NCI-H2029 treated with DMSO at 0.1 percent for 48 hours (cell line): ENCODE measurements around the gene PRICKLE2.

Experiments
- DNase-seq: peaks from one replicate; lab custom pipeline; 2025; lab: John Stamatoyannopoulos, UW

The PRICKLE2 gene

DNA sequence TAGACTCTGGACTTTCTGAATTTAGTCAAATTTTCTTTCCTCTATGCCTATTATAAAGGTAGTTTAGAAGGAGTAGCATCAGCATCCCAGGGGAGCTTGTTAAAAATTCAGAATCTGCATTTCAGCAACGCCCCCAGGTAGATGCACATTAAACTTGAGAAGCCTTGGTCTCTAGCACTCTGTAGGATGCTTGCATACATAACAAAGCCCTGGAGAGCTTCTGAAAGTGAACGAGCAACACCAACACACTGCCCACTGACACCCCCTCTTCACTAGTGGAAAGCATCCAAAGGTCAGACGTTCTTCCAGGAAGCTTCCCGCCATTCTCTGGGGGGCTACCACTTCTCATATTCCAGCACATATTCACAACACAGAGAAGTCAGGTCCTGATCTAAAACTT is 6.5 kb downstream of the PRICKLE2 start:
- no peak for DNase-seq

DNA sequence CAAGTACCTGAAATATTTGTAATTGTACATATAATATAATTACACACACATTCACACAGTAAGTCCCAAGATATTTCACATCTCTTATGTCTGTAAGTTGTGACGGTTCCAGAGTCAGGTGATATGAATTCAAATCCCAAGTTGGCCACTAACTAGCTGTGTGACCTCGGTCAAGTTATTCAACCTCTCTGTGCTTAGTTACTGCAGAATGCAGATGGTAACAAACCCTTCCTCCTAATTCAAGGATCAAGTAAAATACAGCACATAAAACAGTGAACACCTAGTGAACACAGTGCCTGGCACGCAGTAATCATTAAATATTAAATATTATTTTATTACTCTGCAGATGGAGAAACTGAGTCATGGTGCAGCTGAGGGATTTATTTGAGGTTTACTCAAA is 6.9 kb downstream of the PRICKLE2 start:
- DNase-seq = no peak

DNA sequence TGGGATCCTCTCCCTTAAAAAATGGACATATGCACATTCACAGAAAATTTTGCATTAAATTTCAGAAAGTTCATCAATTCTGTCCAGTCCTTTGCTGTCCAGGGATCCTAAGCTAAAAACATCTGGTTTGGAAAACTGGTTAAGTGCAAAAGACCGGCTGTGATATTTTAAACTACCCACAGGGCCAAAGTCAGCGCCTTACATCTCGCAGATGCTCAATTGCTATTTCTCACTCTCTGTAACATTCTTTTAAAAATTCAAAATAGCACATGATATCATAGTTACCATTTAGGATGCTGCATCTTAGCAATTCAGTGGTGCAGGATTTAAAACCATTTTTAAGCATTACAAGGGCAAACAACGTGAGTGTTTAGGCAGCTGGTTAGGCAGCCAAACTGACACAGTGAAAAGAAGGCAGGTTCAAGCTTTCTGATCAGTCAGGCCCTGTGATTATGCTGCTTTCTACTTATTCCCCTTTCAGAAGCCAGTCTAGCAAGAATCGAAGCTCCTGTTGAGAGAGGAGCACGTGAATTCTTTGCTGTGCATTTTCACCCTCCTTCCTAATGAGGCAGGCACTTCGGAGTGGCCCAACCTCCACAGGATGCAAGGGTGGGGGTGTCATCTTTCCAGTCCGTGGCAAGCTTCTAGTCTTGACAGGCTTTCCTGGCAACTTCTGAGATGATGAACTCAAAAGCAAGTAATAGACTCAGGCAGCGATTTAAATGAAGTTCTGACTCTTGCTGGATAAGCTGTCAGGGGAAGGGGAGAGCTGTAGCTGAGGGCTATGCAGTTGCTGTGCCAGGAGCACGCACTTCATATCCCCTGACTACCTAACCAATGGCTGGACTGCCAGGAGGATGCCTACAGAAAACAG is 8.8 kb downstream of the PRICKLE2 start:
- DNase-seq = no peak

DNA sequence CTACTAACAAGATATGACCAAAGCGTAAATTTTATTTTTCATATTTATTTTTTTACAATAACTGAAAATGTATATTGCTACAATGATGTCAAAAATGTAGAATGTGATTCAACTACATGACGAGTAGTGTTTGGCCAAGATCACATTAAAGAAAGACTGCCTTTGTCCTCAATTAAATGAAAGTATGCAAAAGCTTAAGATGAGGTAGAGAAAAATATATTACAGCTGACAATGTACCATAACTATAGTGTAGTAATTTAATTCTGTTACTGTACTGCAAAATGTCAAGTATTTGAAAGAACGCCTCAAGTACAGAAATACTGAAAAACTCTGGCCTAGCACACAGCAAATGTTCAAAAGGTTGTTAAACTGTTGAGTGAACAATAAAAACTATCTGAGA is 9.7 kb downstream of the PRICKLE2 start:
- no peak for DNase-seq

DNA sequence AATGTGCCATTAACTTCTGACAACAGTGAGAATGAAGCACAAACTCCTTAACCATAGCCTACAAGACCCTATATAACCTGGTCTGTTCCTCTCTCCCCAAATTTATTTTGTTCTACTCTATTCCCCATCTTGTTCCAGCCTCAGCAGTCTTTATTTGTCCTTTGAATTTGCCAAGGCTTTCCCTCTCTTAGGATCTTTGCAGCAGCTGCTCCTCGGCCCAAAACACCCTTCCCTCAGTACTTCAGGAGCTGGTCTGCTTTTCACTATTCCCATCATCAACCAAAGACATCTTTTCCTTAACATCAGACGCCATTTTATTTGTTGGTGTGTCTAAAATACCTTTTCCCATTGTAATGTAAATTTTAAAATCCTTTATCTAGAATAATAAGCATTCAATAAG is 10.2 kb downstream of the PRICKLE2 start:
- no peak for DNase-seq

DNA sequence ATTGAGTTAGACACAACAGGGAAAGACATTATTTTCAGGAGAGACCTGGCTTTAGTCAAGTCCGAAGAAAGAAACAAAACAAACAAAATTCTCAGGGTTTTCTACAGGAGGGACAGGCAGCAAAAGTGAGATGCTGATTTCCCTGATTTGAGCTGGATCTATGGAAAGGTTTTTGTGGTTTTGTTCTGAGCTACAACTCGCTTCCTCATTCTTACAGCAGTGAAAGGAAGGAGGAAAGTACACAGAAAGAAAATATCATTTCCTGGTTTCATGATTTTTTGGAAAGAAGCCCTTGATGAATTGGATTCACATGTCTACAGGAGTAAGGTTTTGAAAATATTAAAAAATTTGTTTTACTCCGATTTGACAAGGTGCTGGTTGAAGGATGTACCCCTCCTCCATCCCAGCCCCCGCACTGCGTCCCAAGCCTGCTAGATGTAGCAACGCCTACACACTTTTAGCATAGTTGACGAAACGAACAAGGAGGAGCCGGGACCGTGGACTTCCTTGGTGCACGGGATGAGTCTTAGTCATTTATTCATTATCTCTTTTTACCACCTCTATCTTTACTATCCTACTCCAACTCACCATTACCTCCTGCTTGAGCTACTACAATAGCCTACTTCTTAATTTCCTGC is 10.8 kb downstream of the PRICKLE2 start:
- DNase-seq = no peak

DNA sequence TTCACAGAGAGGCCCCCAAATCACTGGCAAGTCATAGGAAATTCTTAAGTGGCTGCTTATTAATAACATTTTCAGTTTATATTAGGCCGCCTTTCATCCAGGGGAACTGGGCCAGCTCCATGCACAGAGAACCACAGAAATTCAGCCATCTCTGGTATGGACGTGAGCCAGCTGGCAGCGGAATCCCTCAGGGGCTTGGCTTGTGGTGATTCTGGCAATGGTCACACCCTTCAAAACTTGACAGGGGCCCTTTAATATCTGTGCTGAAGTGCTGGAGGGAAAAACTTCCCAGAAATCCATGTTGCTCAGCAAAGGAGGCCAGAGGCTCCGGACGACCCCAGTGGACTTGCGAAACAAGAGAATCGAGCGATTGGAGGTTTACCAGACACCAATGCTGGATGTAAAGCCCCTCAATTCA is 11.3 kb downstream of the PRICKLE2 start:
- no peak for DNase-seq

DNA sequence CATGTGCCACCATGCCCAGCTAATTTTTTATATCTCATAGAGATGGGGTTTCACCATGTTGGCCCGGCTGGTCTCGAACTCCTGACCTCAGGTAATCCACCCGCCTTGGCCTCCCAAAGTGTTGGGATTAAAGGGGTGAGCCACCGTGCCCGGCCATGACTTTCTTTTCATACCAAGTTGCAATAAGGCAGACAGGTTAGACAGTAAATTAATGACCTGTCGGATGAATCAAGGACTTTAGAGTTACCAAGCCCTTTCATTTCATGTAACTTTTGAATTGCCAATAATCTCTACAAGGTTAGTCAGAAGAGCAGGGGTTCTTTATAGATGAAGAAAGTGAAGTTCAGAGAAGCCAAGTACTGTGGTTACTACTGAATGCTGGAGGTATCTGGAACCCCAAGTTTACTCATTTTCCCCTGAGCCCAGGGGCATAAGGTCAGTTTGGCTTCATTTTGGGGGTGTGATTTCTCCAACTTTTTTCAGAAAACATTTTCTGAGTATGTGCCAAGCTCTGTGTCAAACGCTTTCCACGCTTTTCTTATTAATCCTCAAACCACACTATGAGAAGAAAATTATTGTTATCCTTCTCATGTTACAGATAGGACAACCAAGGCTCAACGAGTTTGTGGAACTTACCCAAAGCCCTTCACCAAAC is 11.9 kb downstream of the PRICKLE2 start:
- no peak for DNase-seq

DNA sequence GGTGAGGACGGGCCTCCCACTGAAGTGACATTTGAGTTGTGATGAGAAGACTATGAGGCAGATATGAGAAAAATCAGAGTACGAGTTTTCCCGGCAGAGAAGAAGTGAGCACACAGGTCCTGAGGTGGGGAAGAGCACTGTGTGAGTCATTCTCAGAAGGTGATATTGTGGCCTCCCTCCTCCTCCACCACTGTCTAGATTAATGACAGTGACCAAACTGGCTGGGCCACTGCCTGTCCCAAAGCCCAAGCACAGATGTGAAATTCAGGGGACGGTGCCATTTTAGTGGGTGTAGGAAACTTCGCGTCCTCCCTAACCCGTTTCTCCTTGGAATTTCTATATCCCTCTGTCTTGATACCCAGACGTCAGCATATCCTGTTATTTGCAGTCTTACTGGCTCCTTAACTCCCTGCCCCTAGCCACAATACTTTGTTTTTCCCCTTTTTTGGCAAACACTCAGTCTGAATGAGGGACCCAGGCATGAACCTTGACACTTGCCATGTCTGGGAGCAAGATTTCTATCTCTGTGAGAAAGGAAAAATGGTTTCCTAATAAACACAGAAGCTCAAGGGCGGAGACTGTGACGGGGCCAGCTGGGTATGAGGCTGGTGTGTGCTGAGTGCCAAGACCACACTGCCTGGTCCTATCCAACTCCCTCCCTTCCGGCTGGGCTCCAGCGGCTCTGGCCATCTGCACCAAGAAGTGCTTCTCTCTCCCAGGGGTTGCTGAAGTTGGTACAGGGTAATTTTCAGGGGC is 15.2 kb downstream of the PRICKLE2 start:
- no peak for DNase-seq

DNA sequence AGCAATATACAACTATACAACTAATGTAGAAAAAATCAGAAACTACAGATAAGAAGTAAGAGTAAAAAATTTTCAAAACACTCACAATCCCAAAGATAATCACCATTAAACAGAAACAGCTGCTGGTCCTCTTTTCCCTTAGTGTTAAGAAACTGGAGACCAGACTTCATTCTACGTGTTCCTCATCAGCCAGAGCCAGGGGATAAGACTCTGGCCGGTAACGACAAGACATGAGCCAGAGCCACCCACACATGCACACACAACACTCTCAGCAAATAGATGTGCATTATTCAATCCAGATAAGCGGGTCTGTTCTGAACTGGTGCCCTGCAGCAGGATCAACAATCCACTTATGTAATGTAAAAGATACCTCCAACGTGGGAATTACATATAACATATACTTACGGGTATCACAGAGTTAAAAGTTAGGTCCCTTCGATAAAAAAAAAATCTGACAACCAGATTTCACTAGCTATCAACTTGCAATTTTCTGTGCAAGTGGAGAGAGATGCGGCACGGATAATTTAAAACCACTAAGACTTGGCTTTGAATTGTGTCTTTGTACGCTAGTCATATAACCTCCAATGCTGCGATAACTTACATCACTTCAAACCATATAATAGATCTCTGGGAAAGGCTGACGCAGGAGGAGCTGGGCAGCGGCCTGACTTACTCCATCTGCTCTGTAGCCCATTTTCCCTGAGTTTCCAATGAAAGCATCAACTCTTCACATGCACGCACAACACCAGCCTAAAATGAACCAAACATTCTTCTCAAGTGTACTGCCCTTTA is 17.8 kb downstream of the PRICKLE2 start:
- no peak for DNase-seq

DNA sequence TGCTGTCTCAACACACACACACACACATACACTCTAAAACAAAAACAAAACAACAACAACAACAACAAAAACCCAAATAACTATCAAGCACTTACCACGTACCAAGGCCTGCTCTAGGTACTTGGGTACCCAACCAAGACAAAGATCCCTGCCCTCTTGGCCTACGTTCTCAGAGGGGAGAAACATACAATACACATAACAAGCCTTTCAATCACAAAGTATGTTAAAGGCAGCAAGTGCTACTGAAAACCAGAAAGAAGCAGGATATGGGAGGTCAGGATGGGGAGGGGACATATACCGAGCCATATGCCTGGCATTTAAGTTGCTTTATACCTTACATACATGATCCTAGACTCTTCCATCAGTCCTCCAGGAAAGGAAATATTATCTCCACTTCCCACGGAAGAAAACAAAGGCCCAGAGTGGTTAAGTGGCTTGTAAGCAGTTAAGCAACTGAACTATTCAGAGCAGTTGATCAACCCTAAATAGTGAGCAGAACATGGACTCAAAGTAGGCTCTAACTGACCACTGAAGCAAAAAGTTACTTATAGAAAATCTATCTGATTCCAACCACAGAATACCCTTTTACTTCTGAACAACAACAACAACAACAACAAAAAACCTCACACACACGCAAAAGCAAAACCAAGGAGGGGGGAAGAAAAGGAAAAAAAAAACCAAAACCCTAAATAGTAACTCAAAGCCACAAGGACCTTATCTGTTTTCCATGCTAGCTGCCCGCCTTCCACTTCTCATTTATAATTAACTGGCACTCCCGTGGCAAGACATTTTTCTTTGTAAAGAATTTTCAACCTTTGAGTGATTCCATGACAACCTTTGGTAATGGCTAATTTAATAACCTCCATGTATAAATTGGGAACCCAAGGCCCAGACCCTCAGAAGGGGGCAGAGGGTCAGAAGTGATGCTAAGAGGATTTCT is 21.0 kb downstream of the PRICKLE2 start:
- DNase-seq = no peak

DNA sequence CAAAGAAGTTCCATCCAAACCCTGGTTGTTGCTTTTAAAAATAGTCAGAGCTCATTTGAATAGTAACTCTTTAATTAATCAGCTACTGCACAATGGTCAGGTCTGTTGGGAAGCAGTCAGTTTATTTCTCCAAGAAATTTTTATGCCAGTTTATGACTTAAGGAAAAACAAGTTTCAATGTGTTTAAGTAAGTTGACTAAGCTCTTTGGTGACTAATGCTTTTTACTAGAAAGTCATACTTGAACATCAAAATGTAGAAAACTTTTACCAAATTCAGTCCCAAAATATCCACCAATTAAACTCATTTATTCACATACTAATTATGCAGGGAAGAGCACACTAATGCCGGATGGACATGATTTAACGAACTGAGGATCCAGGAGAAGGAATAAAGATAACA is 22.1 kb downstream of the PRICKLE2 start:
- no peak for DNase-seq

DNA sequence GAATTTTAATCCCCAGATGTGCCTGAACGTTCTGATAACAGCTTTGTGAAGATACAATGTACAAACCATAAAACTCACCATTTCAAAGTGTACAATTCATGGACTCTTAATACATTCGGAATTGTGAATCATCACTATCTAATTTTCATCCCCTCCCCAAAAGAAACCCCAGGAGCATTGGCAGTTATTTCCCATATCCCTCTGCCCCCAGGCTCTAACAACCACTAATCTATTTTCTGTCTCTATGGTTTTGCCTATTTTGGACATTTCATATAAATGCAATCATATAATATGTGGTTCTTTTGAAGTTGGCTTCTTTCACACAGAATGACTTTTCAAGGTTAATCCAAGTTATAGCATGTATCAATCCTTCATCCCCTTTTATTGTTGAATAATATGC is 25.3 kb downstream of the PRICKLE2 start:
- DNase-seq = no peak

DNA sequence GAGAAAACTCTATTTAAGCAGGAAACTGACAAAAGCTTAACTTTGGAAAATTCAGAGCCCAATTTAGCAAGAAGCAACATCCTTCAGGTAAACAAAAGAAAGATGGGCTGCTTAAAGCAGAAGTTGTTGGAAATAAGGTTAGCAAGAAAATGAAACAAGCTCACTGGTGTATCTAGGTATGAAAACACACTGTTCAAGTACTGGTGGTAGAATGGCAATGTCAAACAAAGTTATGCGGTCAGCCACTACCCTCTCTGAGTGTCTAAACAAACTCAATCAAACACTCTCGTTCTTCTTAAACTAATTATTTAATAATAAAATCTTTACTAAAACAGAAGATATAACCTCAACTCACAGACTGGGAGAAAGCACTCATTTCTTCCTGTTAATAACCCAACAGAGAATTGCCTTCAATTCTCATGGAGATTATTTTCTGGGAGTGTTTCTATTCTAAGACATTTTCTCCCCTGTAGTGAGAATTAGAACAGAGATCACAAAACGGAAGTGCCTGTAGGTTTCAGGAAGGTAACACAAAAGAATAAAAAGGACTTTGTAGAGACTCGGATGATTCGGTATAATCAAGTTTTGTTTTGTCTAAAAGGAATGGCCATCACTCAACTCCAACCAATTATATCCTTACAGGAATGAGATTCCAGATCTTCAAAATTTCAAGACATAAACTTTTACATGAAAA is 28.9 kb downstream of the PRICKLE2 start:
- no peak for DNase-seq

DNA sequence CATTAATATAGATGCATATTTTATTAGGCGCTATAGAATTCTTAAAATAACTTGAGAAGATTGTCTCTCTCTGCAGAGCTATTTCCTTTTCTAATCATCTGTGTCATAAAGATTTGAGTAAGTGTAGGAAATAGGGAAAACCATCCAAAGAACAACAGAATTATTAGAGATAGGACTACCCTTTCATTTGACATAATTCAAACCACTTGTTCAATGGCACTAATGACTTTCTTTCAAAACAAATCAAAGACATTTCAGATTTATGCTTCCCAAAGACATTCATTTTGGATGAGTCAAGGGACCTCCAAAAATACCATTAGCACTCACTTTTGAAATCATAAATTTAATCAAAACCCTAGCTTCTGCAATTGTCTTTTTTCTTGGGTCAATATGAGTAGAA is 29.5 kb downstream of the PRICKLE2 start:
- no peak for DNase-seq

DNA sequence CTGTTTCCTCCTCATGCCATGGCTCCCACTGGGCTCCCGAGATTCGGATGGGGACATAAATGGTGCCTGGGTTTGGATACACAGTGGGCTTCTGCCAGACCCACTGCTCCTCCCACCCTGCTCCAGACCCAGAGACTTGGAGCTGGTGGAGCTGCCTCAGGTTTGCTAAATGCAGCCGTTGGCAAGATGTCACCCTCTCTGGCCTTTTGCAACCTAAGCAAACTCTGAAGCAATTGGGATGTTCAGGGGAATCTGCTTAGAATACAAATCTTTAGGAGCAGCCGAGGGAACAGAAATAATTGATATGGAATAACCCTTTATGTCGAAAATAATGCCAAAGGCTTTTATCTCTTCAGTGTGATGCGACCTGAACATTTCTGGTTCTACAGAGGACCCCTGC is 33.4 kb downstream of the PRICKLE2 start:
- DNase-seq = no peak

DNA sequence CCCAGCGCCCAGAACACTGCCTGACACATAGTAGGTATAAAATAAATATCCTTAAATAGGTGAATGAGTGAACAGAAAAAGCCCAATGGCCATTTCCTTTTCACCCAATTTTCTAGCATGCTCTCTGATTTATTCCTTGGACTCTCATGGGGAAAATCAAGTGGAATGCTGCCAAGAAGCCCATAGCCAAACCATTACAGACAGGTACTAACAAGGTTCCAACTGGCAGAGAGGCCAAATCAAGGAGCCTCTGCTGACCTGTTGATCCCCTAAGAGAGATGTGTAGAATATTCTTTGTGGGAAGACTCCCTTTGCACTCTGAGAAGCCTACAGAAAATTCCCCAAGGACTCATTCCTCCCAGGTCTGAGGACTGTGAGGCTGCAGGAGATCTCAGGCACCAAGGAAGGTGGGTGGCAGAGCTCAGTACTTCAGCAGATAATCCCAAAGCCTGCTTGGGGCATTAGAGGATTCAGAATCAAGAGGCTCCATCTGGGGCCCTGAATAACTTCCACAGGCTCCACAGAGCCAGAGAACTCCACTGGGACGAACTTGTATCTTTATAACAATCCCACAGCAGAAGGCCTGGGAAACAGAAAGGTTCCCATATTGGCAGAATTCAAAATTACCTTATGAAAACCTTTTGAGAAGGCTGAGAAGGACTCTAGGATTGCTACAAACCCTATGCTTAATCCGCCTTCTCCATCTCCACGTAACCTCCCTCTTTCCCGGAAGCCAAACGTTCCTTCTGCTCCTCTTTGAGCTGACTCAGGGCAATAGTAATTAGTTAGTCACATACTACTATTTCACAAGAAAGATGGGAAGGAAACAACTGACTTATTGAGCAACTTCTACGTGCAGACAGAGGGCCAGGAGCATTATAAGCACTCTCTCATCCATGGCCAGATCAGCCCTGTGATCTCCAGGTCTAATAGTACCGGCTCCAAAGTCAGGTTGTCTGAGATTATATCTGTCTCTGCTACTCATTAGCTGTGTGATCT is 34.5 kb downstream of the PRICKLE2 start:
- DNase-seq = no peak

DNA sequence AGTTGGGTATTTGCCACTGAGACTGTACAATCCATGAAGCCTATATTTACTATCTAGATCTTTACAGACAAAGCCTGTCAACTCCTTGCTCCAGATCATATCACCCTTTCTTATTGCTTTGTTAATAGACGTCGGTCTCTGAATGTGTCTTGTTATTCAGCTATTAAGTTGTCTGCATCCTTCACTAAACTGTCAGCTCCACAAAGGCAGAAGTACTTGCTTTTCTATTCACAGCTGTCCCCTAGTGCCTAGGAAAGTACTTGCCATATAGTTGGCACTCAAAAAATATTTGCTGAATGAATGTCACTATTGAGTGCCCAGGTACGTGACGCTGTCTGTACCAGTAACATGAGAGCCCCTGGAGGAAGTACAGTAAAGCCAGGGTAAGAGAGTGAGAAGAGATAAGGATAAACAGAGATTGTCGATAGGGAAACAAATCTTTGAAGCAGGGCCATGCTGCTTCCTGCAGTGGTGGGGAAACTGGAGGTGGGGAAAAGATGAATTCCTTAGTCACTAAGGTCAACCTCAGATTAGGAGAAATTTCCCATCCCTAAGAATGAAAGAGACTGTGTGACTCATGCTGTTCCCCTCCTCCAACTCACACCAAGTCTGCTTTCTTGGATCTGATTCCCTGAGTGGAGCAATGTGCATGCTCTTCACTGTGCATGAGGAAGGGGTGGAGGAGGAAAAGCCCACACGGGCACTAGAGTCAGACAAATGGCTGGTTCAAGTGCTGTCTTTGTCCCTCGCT is 36.3 kb downstream of the PRICKLE2 start:
- DNase-seq = peak; percentile 32
